ENCODE results near the gene MED1. TPM values are rescaled to one million over a fixed set of nuclear protein-coding genes. Genes with fewer than 3 reads are reported as not detected.
A peak's percentile ranks its signal among the peaks of the same experiment; 100 is the strongest.
"Not testable (repeated sequence)": the region's sequence is repeated elsewhere in the genome, so short reads cannot be mapped to it uniquely, and the experiment has no call there.

Gene MED1
- total RNA-seq, 1 donor from 2014 or later: 63.4 TPM

- Mint-ChIP-seq H3K27ac (ENCODE audit: unreplicated experiment) (no peak overlapping the region), H3K4me1 (no peaks in the 10 kb centered on the region), H3K9me3 (no peaks in the 10 kb centered on the region), H3K4me3 (no peak overlapping the region), H3K27me3 (ENCODE audit: low read depth) (no peaks in the 10 kb centered on the region), H3K36me3 (ENCODE audit: low read depth) (peaks cover 3% of the 10 kb centered on the region)
- DNase-seq (ENCODE audit: low read depth, low spot score): no peak
- no peak for TF ChIP-seq CTCF (conservative IDR thresholded peaks at IDR 0.05)
Observed at GRCh38 chr17:39484178-39484577, 33.1 kb upstream of the MED1 start.

GRCh38 chr17:39483506-39483905, 32.4 kb upstream of the MED1 start:
- no peak for DNase-seq (ENCODE audit: low read depth, low spot score)
- Mint-ChIP-seq H3K4me1 (no peaks in the 10 kb centered on the region), H3K36me3 (ENCODE audit: low read depth) (peaks cover 3% of the 10 kb centered on the region), H3K27me3 (ENCODE audit: low read depth) (no peaks in the 10 kb centered on the region), H3K27ac (ENCODE audit: unreplicated experiment) (no peak overlapping the region), H3K4me3 (no peak overlapping the region), H3K9me3 (no peaks in the 10 kb centered on the region)
- no peak for TF ChIP-seq CTCF (conservative IDR thresholded peaks at IDR 0.05)

GRCh38 chr17:39479631-39480030, 28.6 kb upstream of the MED1 start:
- not testable (repeated sequence) for H3K4me3 Mint-ChIP-seq; H3K27me3 Mint-ChIP-seq (ENCODE audit: low read depth); H3K4me1 Mint-ChIP-seq; DNase-seq (ENCODE audit: low read depth, low spot score); H3K9me3 Mint-ChIP-seq; H3K27ac Mint-ChIP-seq (ENCODE audit: unreplicated experiment); H3K36me3 Mint-ChIP-seq (ENCODE audit: low read depth)

- Mint-ChIP-seq H3K4me1 (no peaks in the 10 kb centered on the region), H3K9me3 (no peaks in the 10 kb centered on the region), H3K36me3 (ENCODE audit: low read depth) (peaks cover 4% of the 10 kb centered on the region), H3K27ac (ENCODE audit: unreplicated experiment) (no peak overlapping the region), H3K4me3 (no peak overlapping the region), H3K27me3 (ENCODE audit: low read depth) (no peaks in the 10 kb centered on the region)
- no peak for DNase-seq (ENCODE audit: low read depth, low spot score)
- no peak for TF ChIP-seq CTCF (conservative IDR thresholded peaks at IDR 0.05)
Observed at GRCh38 chr17:39473310-39473709, 22.2 kb upstream of the MED1 start.

GRCh38 chr17:39468610-39469009, 17.5 kb upstream of the MED1 start:
- not testable (repeated sequence) for H3K9me3 Mint-ChIP-seq; H3K4me3 Mint-ChIP-seq; DNase-seq (ENCODE audit: low read depth, low spot score); H3K27ac Mint-ChIP-seq (ENCODE audit: unreplicated experiment); H3K27me3 Mint-ChIP-seq (ENCODE audit: low read depth)
- Mint-ChIP-seq H3K36me3 (ENCODE audit: low read depth) (peaks cover 11% of the 10 kb centered on the region), H3K4me1 (peaks cover 27% of the 10 kb centered on the region)

DNA sequence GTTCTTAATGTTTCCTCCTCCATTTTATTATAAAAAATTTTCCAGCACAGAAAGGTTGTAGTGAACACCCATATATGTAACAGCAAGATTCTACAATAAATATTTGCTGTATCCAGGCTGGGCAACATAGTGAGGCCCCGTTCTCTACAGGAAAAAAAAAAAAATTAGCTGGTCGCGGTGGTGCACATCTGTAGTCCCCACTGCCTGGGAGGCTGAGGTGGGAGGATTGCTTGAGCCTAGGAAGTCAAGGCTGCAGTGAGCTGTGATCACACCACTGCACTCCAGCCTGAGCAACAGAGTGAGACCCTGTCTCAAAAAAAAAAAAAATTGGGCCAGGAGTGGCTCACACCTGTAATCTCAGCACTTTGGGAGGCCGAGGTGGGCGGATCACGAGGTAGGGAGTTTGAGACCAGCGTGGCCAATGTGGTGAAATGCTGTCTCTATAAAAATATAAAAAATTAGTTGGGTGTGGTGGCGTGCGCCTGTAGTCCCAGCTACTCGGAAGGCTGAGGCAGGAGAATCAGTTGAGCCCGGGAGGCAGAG, 13.6 kb upstream of the MED1 start:
- not testable (repeated sequence) for H3K9me3 Mint-ChIP-seq; DNase-seq (ENCODE audit: low read depth, low spot score); H3K27me3 Mint-ChIP-seq (ENCODE audit: low read depth); H3K27ac Mint-ChIP-seq (ENCODE audit: unreplicated experiment)
- Mint-ChIP-seq H3K4me3 (peak overlapping the region; percentile 99), H3K4me1 (peaks cover 48% of the 10 kb centered on the region), H3K36me3 (ENCODE audit: low read depth) (peaks cover 11% of the 10 kb centered on the region)

- DNase-seq (ENCODE audit: low read depth, low spot score): peak; percentile 4
- peak overlapping the region; percentile 99 for H3K4me3 Mint-ChIP-seq
- peaks cover 3% of the 10 kb centered on the region for H3K27me3 Mint-ChIP-seq (ENCODE audit: low read depth)
- peak overlapping the region; percentile 95 for H3K27ac Mint-ChIP-seq (ENCODE audit: unreplicated experiment)
- peaks cover 48% of the 10 kb centered on the region for H3K4me1 Mint-ChIP-seq
- H3K9me3 Mint-ChIP-seq: no peaks in the 10 kb centered on the region
- peaks cover 11% of the 10 kb centered on the region for H3K36me3 Mint-ChIP-seq (ENCODE audit: low read depth)
- TF ChIP-seq CTCF (conservative IDR thresholded peaks at IDR 0.05): no peak
Observed at GRCh38 chr17:39462631-39463375, 11.7 kb upstream of the MED1 start.
